Measurements from ENCODE around the gene ATG4B.

GRCh38 chr2:241706537-241706936, 69.0 kb downstream of the ATG4B start:
- TF ChIP-seq CTCF (IDR thresholded peaks at IDR 0.05), result no peak
- no peak for TF ChIP-seq EZH2phosphoT487 (IDR thresholded peaks at IDR 0.05)
- no peak for TF ChIP-seq EZH2 (IDR thresholded peaks at IDR 0.05)
